MCF 10A (cell line): ENCODE data around the gene CATSPERD. TPM values are rescaled to one million over a fixed set of nuclear protein-coding genes. Genes with fewer than 3 reads are reported as not detected.

Experiments
- BruUV-seq: library from RNA; stranded (reverse); fragments of 400-500 nt; replicated peaks from 2 replicates; lab custom pipeline; 2021; lab: Mats Ljungman, UMichigan
- CTCF ChIA-PET: fragments of 300-600 bp; sonication (Branson Sonifier 250); formaldehyde crosslinking; extraction: SDS; loops from one replicate; lab custom pipeline; 2021; ENCODE audit warnings: antibody characterized with exemption, inconsistent platforms; lab: Yijun Ruan, JAX
- POLR2A ChIA-PET: fragments of 300-600, 350-650 bp; sonication (Branson Sonifier 250); formaldehyde crosslinking; extraction: SDS; loops from one replicate; lab custom pipeline; 2020; ENCODE audit warnings: antibody characterized with exemption, inconsistent platforms; lab: Yijun Ruan, JAX
- DNase-seq: peaks from one replicate; pipeline ENCODE4 v3.0.0-alpha.2; 2018; ENCODE audit not compliant: unreplicated experiment
- H3K27ac Mint-ChIP-seq: one replicate; pipeline ENCODE4 v1.8.0; 2022; ENCODE audit warnings: mild to moderate bottlenecking, low read depth, mixed read lengths; ENCODE audit not compliant: unreplicated experiment
- H3K27me3 Mint-ChIP-seq: one replicate; pipeline ENCODE4 v1.8.0; 2022; ENCODE audit warnings: mixed read lengths; ENCODE audit not compliant: insufficient read depth, unreplicated experiment
- H3K36me3 Mint-ChIP-seq: one replicate; pipeline ENCODE4 v1.8.0; 2022; ENCODE audit warnings: mild to moderate bottlenecking, moderate library complexity, mixed read lengths; ENCODE audit not compliant: insufficient read depth, unreplicated experiment
- H3K4me1 Mint-ChIP-seq: one replicate; pipeline ENCODE4 v1.8.0; 2022; ENCODE audit warnings: mixed read lengths; ENCODE audit not compliant: insufficient read depth, unreplicated experiment
- H3K4me3 Mint-ChIP-seq: one replicate; pipeline ENCODE4 v1.8.0; 2022; ENCODE audit warnings: mild to moderate bottlenecking, moderate library complexity, mixed read lengths; ENCODE audit not compliant: unreplicated experiment
- H3K9me3 Mint-ChIP-seq: one replicate; pipeline ENCODE4 v1.8.0; 2022; ENCODE audit warnings: mixed read lengths; ENCODE audit not compliant: unreplicated experiment
- CTCF ChIP-seq: fragments of 200-600 bp; IDR thresholded peaks from one replicate; pipeline ENCODE4 v1.8.0; 2022; ENCODE audit warnings: antibody characterized with exemption, mild to moderate bottlenecking; ENCODE audit not compliant: unreplicated experiment
- intact Hi-C: fragments of 100-400 bp; cut with micrococcal nuclease; formaldehyde crosslinking; loops from 2 replicates; pipeline ENCODE4 v1.14.1; 2022
- total RNA-seq: library from RNA; stranded (reverse); gene quantifications from 2 replicates; pipeline ENCODE4 v1.2.3, GENCODE V29; 2022

CATSPERD gene
- total RNA-seq, 1 experiment from 2014 or later, result not detected

- no peak overlapping the region for H3K27ac Mint-ChIP-seq
These were observed 83.0 kb downstream of the CATSPERD start for GRCh38 chr19:5803441-5803751.

GRCh38 chr19:5803752-5804515 lies 83.5 kb downstream of the CATSPERD start:
- Mint-ChIP-seq H3K36me3 (peaks cover 9% of the 10 kb centered on the region), H3K27me3 (no peaks in the 10 kb centered on the region), H3K9me3 (no peaks in the 10 kb centered on the region), H3K4me1 (no peaks in the 10 kb centered on the region), H3K27ac (no peak overlapping the region), H3K4me3 (peak overlapping the region; percentile 66)
- intact Hi-C loops, result loop anchor here (1.0 to 10.0 kb wide), 3 partner anchors 19 to 181 kb away; no protein-coding TSS in a partner anchor
- peak; percentile 91 for DNase-seq
- BruUV-seq, result no TSS peak
- ChIA-PET POLR2A (interaction anchor here (0.5 to 1.6 kb wide), 9 partner anchors 13 to 174 kb away, joined by 3 to 21 read pairs (median 4); partner anchors contain the start of genes DUS3L, NDUFA11 and RANBP3), CTCF (interaction anchor here (0.6 to 2.1 kb wide), 42 partner anchors 9 to 564 kb away, joined by 3 to 45 read pairs (median 4); partner anchors contain the start of genes DUS3L, FUT3 and NDUFA11)
- peak; percentile 95 for TF ChIP-seq CTCF

More at GRCh38 chr19:5803441-5803751, 83.0 kb downstream of the CATSPERD start:
- CTCF ChIA-PET, result interaction anchor here (0.6 to 2.1 kb wide), 25 partner anchors 9 to 565 kb away, joined by 3 to 45 read pairs (median 5); partner anchors contain the start of genes DUS3L and NDUFA11
- Mint-ChIP-seq H3K4me3 (peak overlapping the region; percentile 66), H3K27me3 (no peaks in the 10 kb centered on the region), H3K36me3 (peaks cover 9% of the 10 kb centered on the region), H3K9me3 (no peaks in the 10 kb centered on the region), H3K4me1 (no peaks in the 10 kb centered on the region)
- intact Hi-C loops, result loop anchor here (10.0 kb wide), 1 partner anchor 181 kb away; no protein-coding TSS in a partner anchor
- TF ChIP-seq CTCF, result no peak
- no peak for DNase-seq
- BruUV-seq, result no TSS peak
- POLR2A ChIA-PET, result interaction anchor here (0.7 to 1.6 kb wide), 5 partner anchors 13 to 175 kb away, joined by 3 to 21 read pairs (median 4); partner anchors contain the start of genes DUS3L, NDUFA11 and RANBP3

DNA sequence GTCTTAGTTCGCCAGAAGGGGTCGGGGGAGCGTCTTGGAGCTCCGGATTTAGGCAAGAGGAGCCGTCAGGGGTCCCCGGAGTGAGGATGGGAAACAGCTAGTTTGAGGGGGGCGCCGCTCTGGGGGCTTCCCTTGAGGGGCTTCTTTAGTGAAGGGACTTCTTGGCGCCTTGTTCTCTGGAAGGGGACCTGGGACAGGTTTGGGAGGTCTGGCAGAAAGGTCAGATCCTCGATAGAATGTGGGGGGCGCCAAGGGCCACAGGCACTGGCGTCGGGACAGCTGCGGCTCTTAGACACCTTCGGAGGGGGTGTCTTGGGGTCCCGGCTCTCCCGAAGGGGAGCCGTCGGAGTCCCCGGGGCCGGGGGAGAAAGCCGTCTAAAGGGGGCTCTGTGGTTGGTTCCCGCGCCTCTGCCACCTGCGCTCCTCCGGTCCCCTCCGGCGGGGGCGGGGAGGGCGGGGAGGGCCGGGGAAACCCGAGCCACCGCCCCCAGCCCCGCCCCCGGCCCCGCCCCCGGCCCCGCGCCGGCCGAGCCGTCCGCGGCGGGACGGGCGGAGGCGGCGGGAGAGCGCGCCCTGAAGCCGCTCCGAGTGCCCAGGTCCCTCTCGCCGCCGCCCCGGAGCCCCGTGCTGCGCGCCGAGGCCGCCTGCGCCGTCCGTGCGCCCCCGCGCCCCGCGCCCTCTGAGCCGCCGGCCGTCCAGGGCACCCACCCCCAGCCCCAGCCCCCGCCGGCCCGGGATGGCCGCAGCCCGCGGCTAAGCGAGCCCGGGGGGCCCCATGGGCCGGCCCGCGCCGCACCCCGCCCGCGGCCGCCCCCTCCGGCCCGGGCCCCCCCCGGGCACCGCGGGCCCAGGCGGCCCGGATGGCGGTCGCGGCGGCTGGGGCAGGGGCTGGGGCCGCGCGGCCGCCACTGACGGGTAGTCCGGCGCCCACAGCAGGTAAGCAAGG lies 84.4 kb downstream of the CATSPERD start, which contains the start of gene NRTN:
NRTN (plus strand) TSS at position 552 of the 946 bp plus-strand sequence. CDS start 19,099 bp downstream, outside the sequence.
- peaks cover 9% of the 10 kb centered on the region for H3K36me3 Mint-ChIP-seq
- no peaks in the 10 kb centered on the region for H3K9me3 Mint-ChIP-seq
- TF ChIP-seq CTCF, result no peak
- no peaks in the 10 kb centered on the region for H3K4me1 Mint-ChIP-seq
- DNase-seq, result peak; percentile 47
- H3K27ac Mint-ChIP-seq, result no peak within 1 kb of the TSS
- ChIA-PET POLR2A (interaction anchor here (0.5 to 1.6 kb wide), 8 partner anchors 14 to 173 kb away, joined by 3 to 21 read pairs (median 4); partner anchors contain the start of genes DUS3L, NDUFA11 and RANBP3), CTCF (interaction anchor here (0.6 to 2.1 kb wide), 38 partner anchors 8 to 563 kb away, joined by 3 to 45 read pairs (median 4); partner anchors contain the start of genes DUS3L, FUT3 and NDUFA11)
- intact Hi-C loops, result loop anchor here (1.0 to 10.0 kb wide), 3 partner anchors 19 to 180 kb away; no protein-coding TSS in a partner anchor
- peak within 1 kb of the TSS; percentile 66 for H3K4me3 Mint-ChIP-seq
- H3K27me3 Mint-ChIP-seq, result no peaks in the 10 kb centered on the region
- BruUV-seq, result no TSS peak
